Hematopoietic multipotent progenitor cell treated with erythropoietin and hydrocortisone succinate and interleukin-3 and kit ligand, for 4 days (in vitro differentiated cells): ENCODE data around the gene SUSD6.
A peak's percentile ranks its signal among the peaks of the same experiment; 100 is the strongest.

ENCODE experiments used
- DNase-seq: peaks from one replicate; pipeline ENCODE4 v3.0.0-alpha.2; 2015

Gene SUSD6

GRCh38 chr14:69652942-69653684 is 41.7 kb downstream of the SUSD6 start:
- DNase-seq: peak; percentile 82

GRCh38 chr14:69654116-69654515 is 42.7 kb downstream of the SUSD6 start:
- no peak for DNase-seq

- no peak for DNase-seq
Observed at GRCh38 chr14:69657950-69658355, 46.6 kb downstream of the SUSD6 start.

- no peak for DNase-seq
Observed at GRCh38 chr14:69658664-69659261, 47.4 kb downstream of the SUSD6 start.

GRCh38 chr14:69660344-69661193 is 49.2 kb downstream of the SUSD6 start:
- no peak for DNase-seq

GRCh38 chr14:69661194-69661537 is 49.8 kb downstream of the SUSD6 start:
- no peak for DNase-seq

GRCh38 chr14:69662636-69663299 is 51.4 kb downstream of the SUSD6 start:
- DNase-seq: no peak

- no peak for DNase-seq
Observed at GRCh38 chr14:69663300-69663643, 51.9 kb downstream of the SUSD6 start.

- no peak for DNase-seq
Observed at GRCh38 chr14:69664265-69664664, 52.9 kb downstream of the SUSD6 start.

- no peak for DNase-seq
Observed at GRCh38 chr14:69664865-69665526, 53.6 kb downstream of the SUSD6 start.

- DNase-seq: no peak
Observed at GRCh38 chr14:69665631-69666030, 54.2 kb downstream of the SUSD6 start.

- no peak for DNase-seq
Observed at GRCh38 chr14:69666112-69666511, 54.7 kb downstream of the SUSD6 start.

- DNase-seq: no peak
Observed at GRCh38 chr14:69666690-69667211, 55.4 kb downstream of the SUSD6 start.

GRCh38 chr14:69667938-69668335 is 56.5 kb downstream of the SUSD6 start:
- DNase-seq: no peak

- DNase-seq: no peak
Observed at GRCh38 chr14:69669375-69669774, 58.0 kb downstream of the SUSD6 start.

GRCh38 chr14:69670093-69670492 is 58.7 kb downstream of the SUSD6 start:
- DNase-seq: no peak

GRCh38 chr14:69671365-69672030 is 60.1 kb downstream of the SUSD6 start:
- no peak for DNase-seq

GRCh38 chr14:69672356-69672755 is 61.0 kb downstream of the SUSD6 start:
- DNase-seq: no peak

GRCh38 chr14:69673104-69673503 is 61.7 kb downstream of the SUSD6 start:
- DNase-seq: peak; percentile 73

- peak; percentile 59 for DNase-seq
Observed at GRCh38 chr14:69673578-69674305, 62.3 kb downstream of the SUSD6 start.

- no peak for DNase-seq
Observed at GRCh38 chr14:69674546-69675244, 63.3 kb downstream of the SUSD6 start.
